ENCODE data around the gene MLPH.
A peak's percentile ranks its signal among the peaks of the same experiment; 100 is the strongest.

MLPH gene

GRCh38 chr2:237479747-237480146, 7.3 kb upstream of the MLPH start:
- no peak for DNase-seq (ENCODE audit: low spot score)

GRCh38 chr2:237480556-237480955, 6.5 kb upstream of the MLPH start:
- no peak for DNase-seq (ENCODE audit: low spot score)

- DNase-seq (ENCODE audit: low spot score), result no peak
Observed at GRCh38 chr2:237480988-237481525, 6.0 kb upstream of the MLPH start.

DNA sequence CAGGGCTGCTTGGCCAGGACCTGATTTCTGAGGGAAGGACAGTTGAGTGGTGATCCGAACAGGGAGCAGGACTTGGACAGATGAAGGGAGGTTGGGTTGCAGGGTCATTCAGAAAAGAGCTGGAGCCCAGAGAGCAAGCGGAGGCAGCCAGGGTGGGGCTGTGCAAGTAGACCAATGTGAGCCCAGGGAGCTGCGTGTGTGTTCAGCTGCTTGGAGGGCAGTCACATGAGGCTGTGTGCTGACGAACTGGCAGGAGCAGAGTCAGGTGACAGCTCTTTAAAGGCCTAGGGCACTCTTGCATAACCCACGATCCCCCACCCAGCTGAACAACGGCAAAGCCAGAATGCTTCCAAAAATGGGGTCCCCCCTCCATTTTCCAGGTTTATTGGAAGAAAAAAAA, 4.6 kb upstream of the MLPH start:
- peak; percentile 7 for DNase-seq (ENCODE audit: low spot score)

DNA sequence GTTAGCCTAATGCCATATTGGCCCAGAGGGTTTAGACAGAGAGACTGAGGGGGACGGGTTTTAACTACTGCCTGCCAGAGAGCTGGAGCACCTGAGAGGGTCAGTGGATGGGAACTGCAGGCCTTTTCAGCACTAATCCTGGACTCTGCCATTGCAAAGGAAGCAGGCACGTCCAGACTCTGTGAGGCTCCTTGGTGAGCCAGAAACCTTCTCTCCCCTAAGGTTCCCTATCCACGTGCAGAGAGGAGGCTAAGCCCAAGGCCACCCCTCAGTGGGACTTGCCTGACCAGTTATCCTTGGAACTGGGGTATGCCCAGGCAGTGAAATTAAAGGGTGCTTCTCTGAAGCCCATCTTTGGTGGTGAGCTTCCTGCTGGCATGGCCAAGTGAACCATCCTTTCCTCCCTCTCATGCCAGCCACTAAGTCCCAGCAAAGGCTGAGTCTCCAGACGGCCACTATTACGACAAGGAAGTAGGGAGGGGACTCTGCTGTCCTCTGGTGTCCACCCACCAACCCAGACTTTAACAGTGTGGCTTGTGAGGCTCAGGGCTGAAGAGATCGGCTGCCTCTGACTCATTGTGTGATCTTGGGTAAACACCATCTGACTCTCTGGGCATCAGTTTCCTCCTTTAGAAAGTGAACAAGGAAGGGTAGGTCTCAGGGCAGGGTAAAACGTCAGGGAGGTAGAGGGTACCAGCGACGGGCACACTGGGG, 3.9 kb upstream of the MLPH start:
- no peak for DNase-seq (ENCODE audit: low spot score)

DNA sequence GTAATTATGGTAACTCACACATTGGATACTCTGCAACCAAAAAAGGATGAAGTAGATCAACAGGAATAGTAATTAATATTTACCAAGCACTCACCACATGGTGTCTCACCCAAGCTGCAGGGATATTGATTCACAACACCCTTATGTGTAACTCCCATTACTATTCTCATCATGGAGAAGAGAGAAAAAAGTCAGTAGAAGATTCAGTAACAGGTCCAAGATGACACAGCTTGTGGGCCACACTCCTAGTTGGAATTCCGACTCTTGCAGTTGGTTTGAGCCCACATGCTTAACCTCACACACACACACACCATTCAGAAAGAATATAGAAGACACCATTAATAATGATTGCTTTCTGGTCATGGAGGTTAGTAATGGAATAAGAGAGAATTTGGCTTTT, 1.7 kb upstream of the MLPH start:
- no peak for DNase-seq (ENCODE audit: low spot score)

- DNase-seq (ENCODE audit: low spot score), result no peak
Observed at GRCh38 chr2:237485844-237486243, 1.2 kb upstream of the MLPH start.

DNA sequence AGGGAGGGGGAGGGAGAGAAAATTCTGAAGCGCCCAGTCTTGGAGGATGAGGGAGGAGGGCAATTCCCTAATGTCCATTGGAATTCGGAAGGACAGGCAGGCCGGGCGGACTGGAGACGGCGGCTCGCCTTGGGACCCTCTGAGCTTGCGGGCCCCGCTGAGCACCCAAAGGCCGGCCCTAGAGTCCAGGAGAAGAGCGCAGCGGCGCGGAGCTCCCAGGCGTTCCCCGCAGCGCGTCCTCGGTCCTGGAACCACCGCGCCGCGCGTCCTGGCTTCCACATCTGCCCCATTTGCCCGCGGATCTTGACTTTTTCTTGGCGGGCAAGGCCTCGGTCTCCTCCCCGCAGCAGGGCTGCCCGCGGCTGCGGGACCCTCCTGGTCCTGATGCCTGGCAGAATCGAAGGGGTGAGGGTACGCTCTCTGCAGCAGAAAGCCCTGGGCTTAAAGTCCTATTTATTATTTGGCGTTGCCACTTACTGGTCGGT, 675 bp upstream of the MLPH start:
- DNase-seq (ENCODE audit: low spot score), result no peak

DNA sequence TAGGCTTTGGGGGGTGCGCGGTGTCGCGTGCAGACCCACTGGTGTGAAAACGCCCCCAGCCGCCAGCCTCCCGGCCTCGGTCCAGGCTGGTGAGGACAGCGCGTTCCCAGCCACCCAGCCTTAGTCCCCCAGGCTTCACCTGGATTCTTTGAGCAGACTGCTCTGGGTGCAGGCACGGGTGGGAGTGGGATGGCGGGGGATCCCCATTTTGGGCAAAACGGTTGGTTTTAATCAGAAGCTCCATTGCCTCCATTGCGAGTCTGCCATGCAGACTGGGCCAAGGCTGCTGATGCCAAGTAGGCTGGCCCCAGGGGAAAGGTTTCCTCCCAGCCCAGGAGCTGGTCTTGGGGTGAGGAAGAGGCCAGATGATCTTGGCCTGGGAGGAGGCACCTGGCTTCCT, 445 bp downstream of the MLPH start:
- no peak for DNase-seq (ENCODE audit: low spot score)

GRCh38 chr2:237488295-237488694, 1.2 kb downstream of the MLPH start:
- no peak for DNase-seq (ENCODE audit: low spot score)

DNA sequence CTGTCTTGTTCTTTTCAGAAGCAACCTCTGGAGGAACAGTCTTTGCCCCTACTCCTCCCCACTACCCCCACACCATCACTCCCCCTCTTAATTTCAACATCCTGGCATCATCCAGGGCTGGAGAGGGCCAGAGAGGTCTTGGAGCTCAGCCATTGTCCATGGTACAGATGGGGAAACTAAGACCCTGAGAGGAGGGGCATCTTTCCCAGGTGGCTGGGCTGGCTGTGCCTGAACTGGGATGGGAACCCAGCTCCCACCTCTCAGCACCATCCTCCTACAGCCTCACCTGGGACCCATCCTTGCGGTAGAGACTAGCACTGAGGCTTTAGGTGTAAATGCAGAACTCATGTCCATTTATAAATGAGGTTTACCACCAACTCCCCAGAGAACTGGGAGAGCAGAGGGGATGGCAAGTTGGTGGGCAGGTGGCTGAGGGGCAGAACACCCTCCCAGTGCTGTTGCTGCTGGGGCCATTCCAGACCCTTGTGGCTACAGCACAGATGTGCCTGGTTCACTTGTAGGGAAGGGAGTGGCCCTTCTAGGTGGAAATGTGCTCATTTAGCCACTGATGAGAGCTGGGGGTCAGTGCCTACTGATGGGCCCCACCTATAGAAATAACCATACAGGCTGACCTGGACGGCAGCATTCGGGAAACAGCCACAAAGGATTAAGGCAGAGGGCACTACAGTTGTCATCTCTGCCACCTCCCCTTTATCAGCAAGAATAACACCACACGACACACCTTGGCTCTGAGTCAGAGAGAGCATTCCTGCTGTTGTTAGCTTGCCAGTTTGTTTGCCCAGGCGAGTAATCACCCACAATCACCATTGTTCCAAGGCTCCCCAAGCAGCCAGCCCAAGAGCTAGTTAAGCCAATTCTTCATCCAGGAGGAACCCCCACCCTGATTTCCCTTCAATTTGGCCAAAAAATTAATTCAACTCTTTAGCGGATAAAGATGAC, 2.1 kb downstream of the MLPH start:
- DNase-seq (ENCODE audit: low spot score), result no peak

DNA sequence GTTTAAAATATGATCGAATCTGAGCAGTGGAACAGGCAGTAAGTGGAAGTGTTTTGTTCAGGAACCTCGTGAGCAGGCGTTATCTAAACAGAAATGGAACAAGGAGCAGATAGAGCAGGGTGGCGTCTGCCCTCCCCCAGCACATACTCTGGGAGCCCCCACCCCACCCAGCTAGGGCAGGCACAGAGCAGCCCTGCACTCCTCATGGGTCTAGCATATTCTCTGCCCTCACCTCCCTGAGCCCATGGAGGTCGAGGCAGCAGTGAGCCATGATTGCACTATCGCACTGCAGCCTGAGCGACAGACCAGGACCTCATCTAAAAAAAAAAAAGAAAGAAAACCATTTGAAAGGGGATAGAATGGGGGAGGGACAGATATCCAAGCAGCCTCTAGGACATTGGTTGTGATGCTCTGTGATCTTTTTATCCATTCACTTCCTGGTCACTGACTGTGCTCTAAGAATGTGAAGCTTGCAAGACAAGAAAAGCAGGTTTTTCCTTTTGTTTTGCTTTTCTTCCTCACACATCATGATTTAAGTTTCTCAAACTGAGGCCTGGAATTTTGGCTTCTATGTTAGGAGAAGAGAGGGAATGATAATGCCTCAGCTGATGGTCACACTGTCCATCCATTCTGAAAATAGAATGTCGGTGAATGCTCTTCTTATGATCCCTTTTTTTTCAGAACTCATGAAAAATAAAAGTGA, 3.1 kb downstream of the MLPH start:
- no peak for DNase-seq (ENCODE audit: low spot score)

DNA sequence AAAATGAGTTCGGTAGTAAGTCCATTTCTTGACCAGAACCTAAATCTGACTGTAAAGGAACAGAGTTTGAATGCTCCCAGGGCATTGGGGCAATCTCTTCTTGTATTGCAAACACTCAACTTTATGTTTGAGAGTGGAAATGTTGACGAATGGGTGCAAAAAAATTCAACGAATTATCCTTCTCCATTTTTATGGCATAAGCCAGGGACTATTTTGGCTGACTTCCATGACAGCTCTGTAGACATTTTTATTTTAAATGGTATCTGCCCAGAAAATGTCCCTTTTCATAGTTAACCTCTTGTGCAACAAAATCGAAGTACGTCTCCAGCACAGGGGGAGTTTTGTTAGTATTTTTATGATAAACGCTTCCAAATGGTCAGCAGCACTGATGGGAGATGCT, 3.7 kb downstream of the MLPH start:
- DNase-seq (ENCODE audit: low spot score), result no peak

GRCh38 chr2:237491515-237492118, 4.6 kb downstream of the MLPH start:
- no peak for DNase-seq (ENCODE audit: low spot score)

- DNase-seq (ENCODE audit: low spot score), result no peak
Observed at GRCh38 chr2:237492137-237492890, 5.3 kb downstream of the MLPH start.

DNA sequence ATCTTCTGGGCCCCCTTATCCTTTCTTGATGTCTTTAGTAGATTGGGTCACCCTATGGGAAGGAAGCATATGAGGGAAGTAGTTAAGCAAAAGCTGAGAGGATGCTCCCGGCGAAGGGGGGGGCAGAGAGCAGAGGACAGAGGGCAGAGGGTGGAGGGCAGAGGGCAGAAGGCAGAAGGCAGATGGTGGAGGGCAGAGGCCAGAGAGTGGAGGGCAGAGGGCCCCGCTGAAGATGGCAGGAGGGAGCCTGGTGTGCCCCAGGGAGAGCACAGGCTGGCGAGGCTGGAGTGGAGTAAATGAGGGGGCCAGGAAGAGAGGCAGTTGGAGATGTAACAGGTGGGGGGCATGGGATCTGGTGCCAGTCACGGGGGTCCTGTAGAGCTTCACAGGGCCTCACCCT, 7.0 kb downstream of the MLPH start:
- no peak for DNase-seq (ENCODE audit: low spot score)

GRCh38 chr2:237495521-237496117, 8.6 kb downstream of the MLPH start:
- no peak for DNase-seq (ENCODE audit: low spot score)

- DNase-seq (ENCODE audit: low spot score), result no peak
Observed at GRCh38 chr2:237496428-237496827, 9.4 kb downstream of the MLPH start.

- DNase-seq (ENCODE audit: low spot score), result no peak
Observed at GRCh38 chr2:237497009-237497837, 10.2 kb downstream of the MLPH start.

DNA sequence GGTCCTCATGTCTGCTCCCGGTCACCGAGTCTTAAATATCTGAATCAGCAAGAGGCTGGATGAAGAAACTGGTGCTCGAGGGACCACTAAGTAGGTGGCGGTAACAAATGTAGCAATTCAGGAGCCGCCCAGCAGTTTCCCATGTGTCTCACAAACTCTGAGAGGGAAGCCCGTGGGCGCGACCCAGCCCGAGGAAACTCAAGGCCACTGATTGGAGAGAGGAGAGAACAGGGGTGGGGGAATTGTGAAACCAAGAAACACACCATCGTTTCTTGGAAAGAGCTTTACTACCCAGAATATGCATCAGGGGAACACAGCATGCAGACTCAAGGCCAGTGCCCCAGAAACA, 10.8 kb downstream of the MLPH start:
- DNase-seq (ENCODE audit: low spot score), result no peak
